ENCODE data around the gene DSCAML1.

Gene DSCAML1

GRCh38 chr11:117385471-117385870 lies 411.5 kb downstream of the DSCAML1 start:
- H3K27me3 ChIP-seq (ENCODE audit: insufficient read depth, low read length) = no peaks in the 10 kb centered on the region
- H3K4me2 ChIP-seq (ENCODE audit: low read length) = no peak overlapping the region
- no peaks in the 10 kb centered on the region for H3K9me3 ChIP-seq (ENCODE audit: low read length)
- H3K79me2 ChIP-seq (ENCODE audit: insufficient read depth, low read length) = no peaks in the 10 kb centered on the region
- H3K9me2 ChIP-seq (ENCODE audit: low read depth, low read length) = no peaks in the 10 kb centered on the region
- H3K27ac ChIP-seq (ENCODE audit: low read depth, low read length, poor library complexity, severe bottlenecking) = no peak overlapping the region
- no peaks in the 10 kb centered on the region for H3F3A ChIP-seq (ENCODE audit: insufficient read depth, low read length)
- H3K9ac ChIP-seq (ENCODE audit: low read length) = no peak overlapping the region
- no peak overlapping the region for H2AFZ ChIP-seq (ENCODE audit: low read length)
- no peak overlapping the region for H3K4me3 ChIP-seq (ENCODE audit: low read depth, low read length, poor library complexity, severe bottlenecking)
- no peaks in the 10 kb centered on the region for H3K36me3 ChIP-seq (ENCODE audit: insufficient read depth, low read length)
- H3K4me1 ChIP-seq (ENCODE audit: insufficient read depth, low read length, severe bottlenecking) = no peaks in the 10 kb centered on the region
- no peaks in the 10 kb centered on the region for H4K20me1 ChIP-seq (ENCODE audit: insufficient read depth, low read length)
- no peak for TF ChIP-seq EZH2 (IDR thresholded peaks at IDR 0.05; ENCODE audit: borderline replicate concordance, low read length)
- TF ChIP-seq, protein P1, sequence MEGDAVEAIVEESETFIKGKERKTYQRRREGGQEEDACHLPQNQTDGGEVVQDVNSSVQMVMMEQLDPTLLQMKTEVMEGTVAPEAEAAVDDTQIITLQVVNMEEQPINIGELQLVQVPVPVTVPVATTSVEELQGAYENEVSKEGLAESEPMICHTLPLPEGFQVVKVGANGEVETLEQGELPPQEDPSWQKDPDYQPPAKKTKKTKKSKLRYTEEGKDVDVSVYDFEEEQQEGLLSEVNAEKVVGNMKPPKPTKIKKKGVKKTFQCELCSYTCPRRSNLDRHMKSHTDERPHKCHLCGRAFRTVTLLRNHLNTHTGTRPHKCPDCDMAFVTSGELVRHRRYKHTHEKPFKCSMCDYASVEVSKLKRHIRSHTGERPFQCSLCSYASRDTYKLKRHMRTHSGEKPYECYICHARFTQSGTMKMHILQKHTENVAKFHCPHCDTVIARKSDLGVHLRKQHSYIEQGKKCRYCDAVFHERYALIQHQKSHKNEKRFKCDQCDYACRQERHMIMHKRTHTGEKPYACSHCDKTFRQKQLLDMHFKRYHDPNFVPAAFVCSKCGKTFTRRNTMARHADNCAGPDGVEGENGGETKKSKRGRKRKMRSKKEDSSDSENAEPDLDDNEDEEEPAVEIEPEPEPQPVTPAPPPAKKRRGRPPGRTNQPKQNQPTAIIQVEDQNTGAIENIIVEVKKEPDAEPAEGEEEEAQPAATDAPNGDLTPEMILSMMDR (IDR thresholded peaks at IDR 0.05; ENCODE audit: low read length) = no peak

DNA sequence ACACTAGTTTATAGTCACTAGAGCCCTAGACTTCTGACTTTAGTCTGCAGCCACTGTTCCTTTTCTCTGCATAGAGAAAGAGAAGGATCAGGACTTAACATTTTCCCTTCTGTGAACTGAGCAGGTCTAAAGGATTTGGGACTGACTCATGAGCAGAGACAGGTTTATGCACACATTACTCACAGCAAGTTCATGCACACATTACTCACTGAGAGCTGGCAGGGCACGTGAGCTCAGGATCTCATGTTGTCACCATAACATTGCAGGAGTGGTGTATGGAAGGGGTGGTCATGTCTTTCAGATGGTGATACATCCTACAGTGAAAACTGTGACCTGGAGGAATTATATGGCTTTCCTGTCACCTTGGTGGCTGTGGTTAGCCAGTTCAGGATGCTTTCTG lies 413.0 kb downstream of the DSCAML1 start:
- no peak overlapping the region for H2AFZ ChIP-seq (ENCODE audit: low read length)
- TF ChIP-seq, protein P1 (IDR thresholded peaks at IDR 0.05; ENCODE audit: low read length) = no peak
- no peak for TF ChIP-seq EZH2 (IDR thresholded peaks at IDR 0.05; ENCODE audit: borderline replicate concordance, low read length)
- no peaks in the 10 kb centered on the region for H3K79me2 ChIP-seq (ENCODE audit: insufficient read depth, low read length)
- no peak overlapping the region for H3K4me3 ChIP-seq (ENCODE audit: low read depth, low read length, poor library complexity, severe bottlenecking)
- no peak overlapping the region for H3K27ac ChIP-seq (ENCODE audit: low read depth, low read length, poor library complexity, severe bottlenecking)
- no peaks in the 10 kb centered on the region for H3K9me2 ChIP-seq (ENCODE audit: low read depth, low read length)
- no peaks in the 10 kb centered on the region for H4K20me1 ChIP-seq (ENCODE audit: insufficient read depth, low read length)
- no peak overlapping the region for H3K4me2 ChIP-seq (ENCODE audit: low read length)
- no peaks in the 10 kb centered on the region for H3K36me3 ChIP-seq (ENCODE audit: insufficient read depth, low read length)
- H3K4me1 ChIP-seq (ENCODE audit: insufficient read depth, low read length, severe bottlenecking) = no peaks in the 10 kb centered on the region
- no peaks in the 10 kb centered on the region for H3F3A ChIP-seq (ENCODE audit: insufficient read depth, low read length)
- no peaks in the 10 kb centered on the region for H3K9me3 ChIP-seq (ENCODE audit: low read length)
- no peak overlapping the region for H3K9ac ChIP-seq (ENCODE audit: low read length)
- no peaks in the 10 kb centered on the region for H3K27me3 ChIP-seq (ENCODE audit: insufficient read depth, low read length)

DNA sequence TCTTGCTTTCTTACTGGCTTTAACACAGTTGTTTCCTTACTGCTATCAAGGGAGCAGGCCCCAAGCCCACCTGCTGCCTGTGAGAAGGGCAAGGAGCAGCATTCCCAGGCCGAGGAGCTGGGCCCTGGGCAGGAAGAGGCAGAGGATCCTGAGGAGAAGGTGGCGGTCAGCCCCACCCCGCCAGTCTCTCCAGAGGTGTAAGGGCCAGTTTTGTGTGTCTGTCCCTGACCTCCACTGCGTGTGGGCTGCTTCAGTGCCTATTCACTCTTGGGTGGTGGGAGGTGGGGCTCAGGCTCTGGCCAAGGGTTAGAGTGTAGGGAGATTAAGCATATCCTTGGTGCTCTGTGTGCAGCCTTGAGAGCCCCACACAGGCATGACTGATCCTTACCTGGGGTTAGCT lies 414.3 kb downstream of the DSCAML1 start:
- H3K4me3 ChIP-seq (ENCODE audit: low read depth, low read length, poor library complexity, severe bottlenecking) = no peak overlapping the region
- H3K36me3 ChIP-seq (ENCODE audit: insufficient read depth, low read length) = no peaks in the 10 kb centered on the region

More for the DNA sequence above, 414.3 kb downstream of the DSCAML1 start:
- no peak for TF ChIP-seq EZH2 (IDR thresholded peaks at IDR 0.05; ENCODE audit: borderline replicate concordance, low read length)
- TF ChIP-seq, protein P1 (IDR thresholded peaks at IDR 0.05; ENCODE audit: low read length) = no peak
- no peaks in the 10 kb centered on the region for H4K20me1 ChIP-seq (ENCODE audit: insufficient read depth, low read length)
- no peak overlapping the region for H3K27ac ChIP-seq (ENCODE audit: low read depth, low read length, poor library complexity, severe bottlenecking)
- no peaks in the 10 kb centered on the region for H3K9me2 ChIP-seq (ENCODE audit: low read depth, low read length)
- no peak overlapping the region for H3K9ac ChIP-seq (ENCODE audit: low read length)
- no peaks in the 10 kb centered on the region for H3K27me3 ChIP-seq (ENCODE audit: insufficient read depth, low read length)
- H3K79me2 ChIP-seq (ENCODE audit: insufficient read depth, low read length) = no peaks in the 10 kb centered on the region
- H2AFZ ChIP-seq (ENCODE audit: low read length) = no peak overlapping the region
- H3K4me1 ChIP-seq (ENCODE audit: insufficient read depth, low read length, severe bottlenecking) = no peaks in the 10 kb centered on the region
- no peaks in the 10 kb centered on the region for H3K9me3 ChIP-seq (ENCODE audit: low read length)
- H3F3A ChIP-seq (ENCODE audit: insufficient read depth, low read length) = no peaks in the 10 kb centered on the region
- H3K4me2 ChIP-seq (ENCODE audit: low read length) = no peak overlapping the region

Data from OCI-LY1 (cell line).